Germinal center (tissue), 1 donor: ENCODE measurements around the gene OR10D3.
"Not testable (repeated sequence)": the region's sequence is repeated elsewhere in the genome, so short reads cannot be mapped to it uniquely, and the experiment has no call there.

Experiments used
- DNase-seq: peaks from one replicate; pipeline ENCODE4 v3.0.0; 2012; ENCODE audit warnings: mixed read lengths, low spot score

OR10D3 gene, protein sequence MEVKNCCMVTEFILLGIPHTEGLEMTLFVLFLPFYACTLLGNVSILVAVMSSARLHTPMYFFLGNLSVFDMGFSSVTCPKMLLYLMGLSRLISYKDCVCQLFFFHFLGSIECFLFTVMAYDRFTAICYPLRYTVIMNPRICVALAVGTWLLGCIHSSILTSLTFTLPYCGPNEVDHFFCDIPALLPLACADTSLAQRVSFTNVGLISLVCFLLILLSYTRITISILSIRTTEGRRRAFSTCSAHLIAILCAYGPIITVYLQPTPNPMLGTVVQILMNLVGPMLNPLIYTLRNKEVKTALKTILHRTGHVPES

DNA sequence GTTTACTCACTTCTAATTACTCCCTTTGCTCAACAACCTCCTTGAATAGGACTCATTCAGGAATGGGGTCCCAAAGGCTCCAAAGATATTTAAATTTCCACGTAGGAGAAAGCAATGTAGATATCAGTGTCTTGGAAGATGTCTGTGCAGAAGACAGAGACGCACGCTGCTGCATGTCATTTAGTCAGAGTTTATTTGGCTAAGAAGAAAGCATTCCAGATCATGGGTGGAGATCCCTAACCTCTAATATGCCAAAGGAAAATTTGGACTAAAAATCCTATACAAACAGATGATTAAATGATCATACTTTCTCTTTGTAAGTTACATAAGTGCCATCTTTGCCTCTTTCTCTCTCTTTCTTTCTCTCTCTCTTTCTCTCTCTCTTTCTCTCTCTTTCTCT is at the start of gene OR10D3:
OR10D3 (plus strand) TSS at position 278 of the 400 bp plus-strand sequence. CDS start 1,925 bp downstream, outside the sequence.
- DNase-seq = no peak

DNA sequence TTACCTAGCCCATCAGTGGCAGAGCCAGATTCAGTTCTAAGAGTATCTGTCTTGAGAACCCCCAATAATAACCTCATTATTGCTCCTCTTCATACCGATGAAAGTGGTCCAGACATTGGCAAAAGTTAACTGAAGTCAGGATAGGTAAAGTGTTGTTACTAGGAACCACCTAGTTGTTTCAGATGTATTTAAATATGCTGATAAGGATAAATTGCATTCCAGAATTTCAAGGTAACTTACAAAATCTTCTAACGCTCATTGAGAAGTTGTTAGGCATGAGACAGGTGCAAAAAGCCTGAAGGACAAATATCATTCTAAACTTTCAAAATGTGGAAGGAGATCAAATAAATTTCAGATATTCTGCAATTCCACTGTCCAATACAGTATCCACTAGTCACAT is 40.1 kb upstream of the OR10D3 start:
- DNase-seq = no peak

DNA sequence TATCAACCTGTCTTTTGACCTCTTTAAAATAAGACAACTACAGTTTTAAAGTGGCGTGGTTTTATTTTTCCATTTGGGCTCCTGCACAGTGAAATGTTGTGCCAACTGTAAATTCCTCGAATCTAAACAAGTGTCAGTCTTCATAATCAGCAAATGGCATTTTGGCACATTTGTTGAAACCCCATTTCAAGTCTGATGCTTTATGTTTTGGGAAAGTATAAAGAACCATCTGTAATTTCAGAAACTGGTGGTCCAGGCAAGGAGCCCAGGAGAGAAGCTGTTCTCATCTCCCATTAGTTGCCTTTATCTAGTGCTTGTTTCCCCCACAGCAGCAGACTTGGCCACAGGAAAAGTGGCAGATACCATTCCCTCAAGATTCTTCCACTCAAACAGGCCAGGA is 35.2 kb upstream of the OR10D3 start:
- DNase-seq = no peak

DNA sequence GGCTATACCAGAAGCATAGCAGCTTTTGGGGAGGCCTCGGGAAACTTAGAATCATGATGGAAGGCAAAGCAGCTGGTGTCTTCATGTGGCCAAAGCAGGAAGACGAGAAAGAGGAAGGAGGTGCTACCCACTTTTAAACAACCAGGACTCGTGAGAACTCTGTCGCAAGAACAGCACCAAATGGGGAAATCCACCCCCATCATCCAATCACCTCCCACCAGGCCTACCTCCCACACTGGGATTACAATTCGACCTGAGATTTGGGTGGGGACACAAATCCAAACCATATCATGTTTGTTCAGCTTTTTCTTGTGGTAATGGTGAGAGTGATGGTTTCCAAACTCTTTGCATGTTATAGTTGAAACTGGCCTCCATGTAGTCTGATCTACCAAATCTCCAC is 32.5 kb upstream of the OR10D3 start:
- no peak for DNase-seq

DNA sequence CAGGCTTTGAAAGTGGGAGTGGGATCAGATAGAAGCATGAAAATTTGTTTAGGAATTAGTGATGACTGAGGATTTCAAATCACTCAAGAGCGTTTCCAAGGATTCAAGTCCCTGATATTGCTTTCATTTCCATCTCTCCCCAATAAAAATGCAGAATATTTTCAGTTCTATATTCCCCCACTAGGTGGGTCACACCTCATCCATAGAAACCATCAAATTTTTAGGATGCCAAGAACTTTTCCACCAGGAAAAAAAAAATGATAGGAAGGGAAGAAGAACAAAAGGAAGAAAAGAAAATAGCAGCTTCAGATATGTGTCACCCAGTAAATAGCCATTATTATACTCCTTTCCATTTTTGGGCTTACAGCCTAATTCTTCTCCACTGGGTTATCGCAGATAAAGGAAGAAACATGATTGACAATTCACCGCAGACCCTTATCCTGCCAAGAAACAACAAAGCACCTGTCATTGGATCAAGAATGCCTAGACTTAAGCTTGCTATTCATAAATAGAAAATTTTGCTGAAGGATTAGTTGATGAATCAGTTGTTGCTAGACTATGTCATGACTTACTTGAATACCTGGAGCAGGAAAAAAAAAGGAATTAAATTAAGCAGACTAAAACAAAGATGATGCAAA is 30.3 kb upstream of the OR10D3 start:
- DNase-seq = no peak

DNA sequence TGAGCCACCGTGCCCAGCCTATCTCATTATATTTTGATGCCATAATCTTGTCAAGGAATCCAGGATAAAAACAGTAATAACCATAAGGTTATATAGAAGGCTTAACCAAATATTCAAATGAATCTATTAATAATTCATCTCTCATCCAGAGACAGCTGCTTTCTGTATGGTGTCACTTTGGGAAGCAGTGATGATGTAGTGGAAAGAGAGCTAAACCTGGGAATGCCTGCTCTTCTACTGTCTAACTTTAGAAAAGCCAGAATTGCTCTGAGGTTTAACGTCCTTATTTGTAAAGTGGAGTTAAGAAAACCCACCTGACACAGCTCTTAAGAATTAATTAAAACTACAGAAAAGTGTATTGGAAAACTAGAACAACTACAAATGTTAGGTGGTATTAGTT is 29.3 kb upstream of the OR10D3 start:
- no peak for DNase-seq

DNA sequence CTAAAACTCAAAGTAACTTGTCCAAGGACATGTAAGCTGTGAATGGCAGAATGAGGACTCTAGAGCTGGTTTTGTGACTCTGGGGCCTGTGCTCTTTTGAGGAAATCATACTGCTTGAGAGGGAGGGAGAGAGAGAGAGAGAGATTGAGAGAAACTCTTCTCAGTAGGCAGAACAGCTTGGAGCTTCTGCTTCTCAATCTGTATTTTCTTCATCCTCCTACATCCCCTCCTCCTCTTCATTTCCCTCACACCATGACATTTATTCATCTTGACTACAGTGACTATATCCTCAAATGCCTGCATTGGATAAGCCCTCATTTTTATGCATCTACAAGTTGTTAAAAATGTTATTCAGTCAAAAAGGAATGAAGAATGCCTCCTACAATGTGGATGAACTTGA is 23.7 kb upstream of the OR10D3 start:
- no peak for DNase-seq

DNA sequence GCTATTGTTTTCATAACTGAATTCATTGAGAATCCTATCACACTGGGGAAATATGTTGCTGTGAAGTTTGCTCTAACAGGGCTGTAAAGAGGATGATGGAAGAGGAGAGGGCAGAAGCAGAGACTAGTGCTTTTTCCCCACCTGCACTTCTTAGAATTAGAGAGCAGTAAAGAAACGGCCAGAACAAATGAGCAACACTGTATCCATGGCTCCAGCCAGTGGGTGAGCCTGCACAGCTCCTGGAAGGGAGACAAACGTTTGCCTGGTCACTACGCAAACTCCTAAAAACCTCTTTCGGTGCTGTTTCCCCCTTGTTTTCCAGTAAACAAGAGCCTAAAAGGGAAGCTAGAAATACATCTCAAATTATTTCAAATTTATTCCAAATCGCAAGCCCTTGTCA is 22.2 kb upstream of the OR10D3 start:
- no peak for DNase-seq

DNA sequence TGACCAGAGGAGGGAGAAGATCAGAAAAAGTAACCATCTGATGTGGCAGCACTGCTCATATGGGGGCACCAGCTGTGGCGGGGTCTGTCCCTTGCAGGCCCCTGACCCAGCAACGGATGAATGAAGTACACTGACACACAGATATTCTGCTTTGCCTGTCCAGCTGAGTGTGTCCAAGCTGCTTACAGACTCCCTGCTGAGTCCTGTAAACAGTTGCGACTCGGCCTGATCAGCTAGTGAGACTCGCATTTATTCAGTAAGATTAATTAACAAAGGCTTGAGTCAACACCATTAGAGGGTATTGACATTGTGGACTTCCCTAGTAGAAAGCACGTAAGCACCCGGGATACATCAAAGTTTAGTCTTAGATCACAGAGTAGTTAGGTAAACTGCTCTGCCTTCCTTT is 15.3 kb upstream of the OR10D3 start:
- no peak for DNase-seq

DNA sequence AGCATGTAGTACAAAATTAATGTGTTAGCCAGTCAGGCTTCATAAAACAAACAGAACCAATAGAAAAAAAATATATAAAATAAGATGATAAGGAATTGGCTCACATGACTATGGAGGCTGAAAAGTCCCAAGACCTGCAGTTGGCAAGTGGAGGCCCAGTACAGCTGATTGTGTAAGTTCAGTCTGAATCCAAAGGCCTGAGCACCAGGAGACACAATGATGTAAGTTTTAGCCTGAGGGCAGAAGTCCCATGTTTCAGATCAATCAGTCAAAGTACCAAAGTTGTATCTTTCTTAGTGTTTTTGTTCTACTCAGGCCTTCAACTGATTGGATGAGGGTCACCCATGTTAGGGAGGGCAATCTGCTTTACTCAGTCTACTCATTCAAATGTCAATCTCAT is 14.3 kb upstream of the OR10D3 start:
- no peak for DNase-seq

DNA sequence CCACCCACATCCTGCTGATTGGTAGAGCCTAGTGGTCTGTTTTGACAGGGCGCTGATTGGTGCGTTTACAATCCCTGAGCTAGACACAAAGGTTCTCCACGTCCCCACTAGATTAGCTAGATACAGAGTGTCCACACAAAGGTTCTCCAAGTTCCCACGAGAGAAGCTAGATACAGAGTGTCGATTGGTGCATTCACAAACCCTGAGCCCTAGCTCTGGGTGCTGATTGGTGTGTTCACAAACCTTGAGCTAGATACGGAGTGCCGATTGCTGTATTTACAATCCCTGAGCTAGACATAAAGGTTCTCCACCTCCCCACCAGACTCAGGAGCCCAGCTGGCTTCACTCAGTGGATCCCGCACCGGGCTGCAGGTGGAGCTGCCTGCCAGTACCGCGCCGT is 12.8 kb upstream of the OR10D3 start:
- DNase-seq = not testable (repeated sequence)

DNA sequence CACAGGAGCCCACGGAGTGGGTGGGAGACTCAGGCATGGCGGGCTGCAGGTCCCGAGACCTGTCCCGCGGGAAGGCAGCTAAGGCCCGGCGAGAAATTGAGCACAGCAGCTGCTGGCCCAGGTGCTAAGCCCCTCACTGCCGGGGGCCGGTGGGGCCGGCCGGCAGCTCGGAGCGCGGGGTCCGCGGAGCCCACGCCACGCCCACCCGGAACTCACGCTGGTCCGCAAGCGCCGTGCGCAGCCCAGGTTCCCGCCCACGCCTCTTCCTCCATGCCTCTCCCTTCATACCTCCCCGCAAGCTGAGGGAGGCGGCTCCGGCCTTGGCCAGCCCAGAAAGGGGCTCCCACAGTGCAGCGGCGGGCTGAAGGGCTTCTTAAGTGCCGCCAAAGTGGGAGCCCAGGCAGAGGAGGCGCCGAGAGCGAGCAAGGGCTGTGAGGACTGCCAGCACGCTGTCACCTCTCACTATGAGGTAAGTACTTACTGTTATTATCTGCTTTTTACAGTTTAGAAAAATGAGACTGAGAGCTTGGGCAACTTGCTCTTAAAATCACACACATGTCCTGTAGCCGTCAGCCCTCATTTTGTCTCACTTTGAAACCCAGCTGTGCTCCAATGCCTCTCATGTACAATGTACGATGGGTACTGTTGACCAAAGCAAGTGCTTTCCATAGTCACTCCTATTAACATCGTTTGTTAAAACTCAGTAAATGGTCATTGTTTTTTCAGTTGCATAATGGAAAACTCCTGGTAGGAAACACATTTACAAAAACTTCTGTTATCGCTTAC is 12.2 kb upstream of the OR10D3 start:
- DNase-seq = no peak

DNA sequence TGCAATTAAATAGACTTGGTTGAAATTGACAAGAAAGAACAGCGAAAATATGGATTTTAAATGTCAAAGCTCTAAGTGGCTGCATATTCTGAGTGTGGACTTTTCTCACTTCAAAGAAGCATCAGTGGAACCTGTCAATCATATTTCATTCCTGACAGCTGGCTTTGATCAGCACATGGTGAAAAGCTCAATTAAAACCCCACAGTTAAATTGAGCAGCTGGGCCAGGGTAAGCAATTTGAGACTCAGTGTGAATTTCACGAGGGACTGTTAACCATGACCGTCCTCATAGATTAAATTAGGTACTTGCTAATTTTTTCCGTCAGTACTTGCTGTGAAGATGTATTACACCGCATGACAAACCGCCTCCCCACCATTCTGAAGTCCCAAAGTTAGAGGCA is 11.0 kb upstream of the OR10D3 start:
- no peak for DNase-seq

DNA sequence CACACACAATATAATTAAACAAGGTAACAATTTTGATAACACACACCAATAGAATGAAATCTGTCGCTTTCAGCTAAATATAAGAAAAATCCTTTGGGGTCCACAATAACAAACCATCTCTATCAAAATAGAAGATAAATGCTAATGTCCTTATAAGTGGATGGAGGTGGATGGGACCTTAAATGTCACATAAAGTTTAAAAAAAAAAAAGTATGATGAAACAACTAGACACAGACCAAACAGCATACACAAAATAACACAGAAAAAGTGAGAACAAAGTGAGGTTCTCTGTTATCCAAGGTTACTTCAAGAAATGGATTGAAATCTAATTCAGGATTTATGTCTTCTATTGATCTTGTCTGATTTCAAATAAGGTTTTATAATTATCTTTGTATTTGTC is 10.5 kb upstream of the OR10D3 start:
- no peak for DNase-seq

DNA sequence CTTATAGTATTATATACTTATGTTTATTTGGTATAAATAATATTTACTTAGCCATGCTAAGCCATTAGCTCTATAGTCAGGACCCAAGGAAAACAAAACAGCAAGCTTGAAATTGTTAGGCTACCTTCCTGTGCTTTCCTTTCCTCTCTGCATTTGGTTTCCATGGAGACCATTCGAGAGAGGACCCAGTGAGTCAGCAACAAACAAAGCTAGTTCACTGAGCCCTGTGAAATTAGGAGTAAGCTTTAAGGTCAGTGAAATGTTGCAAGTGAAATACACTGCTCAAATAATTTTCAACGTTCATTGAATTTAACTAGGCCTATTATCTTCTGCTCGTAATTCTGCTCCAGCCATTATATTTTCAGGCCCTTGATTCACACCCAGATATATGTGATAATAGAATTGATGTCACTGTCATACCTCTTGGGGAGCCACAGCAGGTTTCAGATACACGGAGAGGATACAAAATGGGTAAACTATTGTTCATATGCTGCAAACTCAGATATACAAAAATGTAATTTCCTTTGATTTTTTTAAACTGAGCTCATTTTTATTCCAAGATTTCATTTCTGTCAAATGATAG is 9.1 kb upstream of the OR10D3 start:
- DNase-seq = no peak

DNA sequence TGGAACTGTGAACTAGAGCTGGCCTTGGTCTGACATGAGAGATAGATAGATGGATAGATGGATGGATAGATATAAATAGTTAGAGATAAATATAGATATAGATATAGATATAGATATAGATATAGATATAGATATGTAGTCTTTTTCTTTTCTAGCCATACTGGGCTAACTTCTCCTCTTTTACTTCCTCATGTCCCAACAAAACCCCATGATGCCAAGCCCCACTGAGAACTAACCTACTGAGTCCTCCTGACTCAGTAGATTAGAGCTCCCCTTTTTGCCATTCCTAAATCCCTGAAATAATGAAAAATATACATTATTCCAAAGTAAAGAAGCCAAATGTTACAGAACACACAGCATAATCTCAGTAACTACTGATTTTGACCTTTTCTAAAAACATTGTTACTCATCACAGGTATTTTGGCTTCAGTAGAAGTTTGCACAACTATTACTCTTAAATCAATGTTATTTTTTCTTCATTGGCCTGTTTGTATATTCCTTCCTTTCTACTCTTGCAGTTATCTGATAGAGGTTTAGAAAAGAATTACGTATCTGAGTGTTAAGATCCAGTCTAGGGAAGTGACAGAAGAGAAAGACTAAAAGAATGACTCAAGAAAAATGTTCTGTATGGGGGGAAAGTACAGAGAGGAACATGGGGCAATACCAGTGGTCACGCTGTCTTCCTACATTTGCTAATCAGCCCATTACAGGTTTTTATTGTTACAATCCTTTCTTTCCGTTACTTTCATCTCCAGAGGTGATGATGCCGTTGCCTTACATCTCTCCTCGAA is 6.0 kb upstream of the OR10D3 start:
- no peak for DNase-seq

DNA sequence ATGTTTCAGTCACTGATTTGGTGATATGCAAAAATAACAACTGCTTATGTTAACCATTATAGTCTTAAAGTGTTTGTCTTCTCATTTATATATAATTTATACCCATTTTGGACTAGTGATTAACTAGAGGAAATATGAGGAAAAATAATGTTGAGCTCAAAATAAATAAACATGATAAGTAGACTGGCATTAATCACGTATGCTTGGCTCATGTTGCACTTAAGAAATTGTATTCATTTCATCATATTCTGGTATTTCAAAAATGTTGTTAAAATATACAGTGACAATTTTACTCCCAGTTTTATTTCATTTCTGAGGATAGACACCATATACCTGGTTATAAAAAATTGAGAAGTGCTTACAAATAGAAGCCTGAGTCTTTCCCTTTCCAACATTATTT is 3.8 kb upstream of the OR10D3 start:
- no peak for DNase-seq

DNA sequence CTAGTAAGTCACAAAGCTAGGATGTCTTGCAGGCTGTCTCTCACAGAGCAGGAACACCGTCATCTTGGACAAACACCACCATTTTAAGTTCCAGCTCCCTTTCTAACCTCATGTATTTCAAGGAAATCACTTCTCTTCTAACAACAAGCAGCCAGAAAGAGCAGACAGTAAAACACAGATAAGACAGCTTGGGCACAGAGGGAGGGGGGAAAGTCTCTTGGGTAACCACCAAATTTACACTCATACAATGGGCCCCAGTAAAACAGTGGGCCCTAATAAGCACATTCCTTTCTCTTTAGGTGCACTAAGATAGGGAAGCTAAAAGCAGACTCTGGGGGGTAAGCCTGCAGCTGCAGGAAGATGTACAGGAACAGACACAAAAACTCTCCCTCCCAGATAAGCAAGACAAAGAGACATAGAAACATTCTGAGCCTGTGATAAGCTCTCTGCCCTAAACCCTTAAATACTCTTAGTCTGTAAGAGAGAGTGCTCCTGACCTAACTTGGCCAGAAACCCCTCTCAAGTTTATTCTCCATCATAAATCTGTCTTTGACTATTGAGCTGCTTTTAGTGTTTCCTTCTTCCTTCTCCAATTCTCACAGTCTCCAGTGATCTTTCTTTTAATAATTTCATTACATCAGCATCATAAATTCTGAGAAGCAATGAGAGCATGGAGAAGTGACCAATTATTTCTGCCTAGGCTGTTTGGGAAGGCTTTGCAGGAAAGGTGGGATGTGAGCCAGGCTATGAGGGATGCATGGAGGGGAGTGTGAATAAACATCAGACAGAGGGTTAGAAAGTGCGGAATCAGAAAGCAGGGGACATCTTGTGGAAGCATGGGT is 7.4 kb downstream of the OR10D3 start:
- DNase-seq = no peak

DNA sequence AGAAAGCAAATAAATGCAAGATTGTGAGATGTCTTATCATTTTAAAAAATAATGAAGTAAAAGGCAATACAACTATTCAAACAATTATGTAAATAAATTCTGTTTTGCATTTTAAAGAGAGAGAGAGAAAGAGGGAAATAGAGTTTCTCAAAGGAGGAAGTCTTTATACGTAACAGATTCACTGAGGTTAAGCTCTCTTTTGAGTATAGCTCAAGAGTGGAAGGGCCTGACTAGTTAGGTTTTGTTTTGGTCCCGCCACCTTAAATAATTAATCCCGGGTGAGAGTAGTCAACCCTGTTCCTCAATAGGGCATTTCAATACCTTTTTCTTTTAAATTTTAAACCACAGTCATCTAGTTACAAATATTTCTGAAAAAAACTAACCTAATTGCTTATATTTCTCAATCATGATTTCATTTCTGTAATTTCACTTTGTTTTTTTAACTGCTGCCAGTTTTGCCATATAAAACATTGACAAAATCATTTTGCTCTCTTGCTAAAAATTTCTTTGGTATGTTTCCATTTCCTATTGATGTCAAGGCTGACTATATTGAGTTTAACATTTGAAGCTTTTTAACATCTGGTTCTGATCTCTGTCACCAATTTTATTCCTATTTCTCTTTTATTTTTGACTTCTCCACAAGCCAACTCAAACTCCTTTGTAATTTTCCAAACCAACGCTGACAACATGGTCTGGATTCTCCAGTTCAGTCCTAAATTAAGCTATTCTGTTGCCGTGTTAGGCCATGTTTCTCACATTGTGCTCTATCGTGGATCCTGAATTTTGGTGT is 10.3 kb downstream of the OR10D3 start:
- no peak for DNase-seq
